Erythroblast (primary cell): ENCODE results near the gene ZMYM4.

Source experiments
- GATA1 ChIP-seq: IDR thresholded peaks from 2 replicates; pipeline ENCODE4 v1.6.1; 2011; ENCODE audit warnings: low read depth, mild to moderate bottlenecking, control low read depth, low read length, moderate library complexity
- POLR2A ChIP-seq: IDR thresholded peaks from 2 replicates; pipeline ENCODE4 v1.6.1; 2011; ENCODE audit warnings: mild to moderate bottlenecking, low read length

DNA sequence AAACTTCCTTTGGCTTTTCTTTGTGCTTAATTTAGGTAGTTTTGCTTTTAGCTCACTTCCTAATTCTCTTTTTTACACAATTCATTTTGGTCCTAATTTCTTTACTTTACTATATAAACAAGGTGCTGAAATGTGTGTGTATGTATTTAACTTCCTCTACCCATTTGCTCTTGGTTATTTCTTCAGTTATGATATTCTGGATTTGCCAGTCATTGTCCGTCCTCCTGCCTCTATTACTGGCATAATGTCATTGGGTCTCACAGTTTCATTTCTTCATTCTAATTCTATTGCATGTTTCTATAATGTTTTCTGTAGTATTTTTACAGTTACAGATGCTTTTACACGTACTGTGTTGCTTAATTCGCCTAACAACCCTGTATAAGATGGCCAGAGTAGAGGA, 96.2 kb downstream of the ZMYM4 start:
- TF ChIP-seq POLR2A (no peak), GATA1 (no peak)
